Gastroesophageal sphincter (tissue), 3 donors: ENCODE data around the gene SNX9.

Source experiments
- CTCF ChIP-seq, 4 experiments: fragments of 200-600 bp in 2 of 4; fragments of 450-650 bp in 2 of 4; sonication (generic) in 1 of 4; IDR thresholded peaks; one replicate each; pipeline ENCODE4 v1.5.1; 2017 to 2019; ENCODE audit warnings: antibody characterized with exemption in 4 of 4, mild to moderate bottlenecking in 2 of 4, moderate library complexity in 2 of 4
- POLR2A ChIP-seq, 2 donors: fragments of 450-650 bp; IDR thresholded peaks; one replicate each; pipeline ENCODE4 v1.6.1; 2017; ENCODE audit warnings: antibody characterized with exemption in 2 of 2, mild to moderate bottlenecking in 2 of 2, moderate library complexity in 1 of 2

- TF ChIP-seq CTCF (IDR thresholded peaks at IDR 0.05) (no peak), POLR2A (IDR thresholded peaks at IDR 0.05) (no peak)
These were observed 166.7 kb downstream of the SNX9 start for GRCh38 chr6:157989541-157990289.
